Keratinocyte (primary cell): ENCODE measurements around the gene CLCA1.

ENCODE experiments used
- EZH2 ChIP-seq: IDR thresholded peaks from one replicate; pipeline ENCODE4 v1.6.1; 2012; ENCODE audit warnings: inconsistent platforms, mild to moderate bottlenecking, low read length, moderate library complexity
- TF ChIP-seq, protein P1 (sequence below), 3 experiments: IDR thresholded peaks in 1 of 3; conservative IDR thresholded peaks in 1 of 3; optimal IDR thresholded peaks in 1 of 3; 2 replicates in 2 of 3; 3 replicates in 1 of 3; pipeline versions ENCODE3 to v1.5.1; 2011; ENCODE audit warnings: low read length in 3 of 3, mild to moderate bottlenecking in 3 of 3, moderate library complexity in 2 of 3, control low read depth in 1 of 3, inconsistent platforms in 1 of 3; ENCODE audit not compliant: insufficient read depth in 2 of 3; ENCODE audit errors: extremely low read depth in 1 of 3

DNA sequence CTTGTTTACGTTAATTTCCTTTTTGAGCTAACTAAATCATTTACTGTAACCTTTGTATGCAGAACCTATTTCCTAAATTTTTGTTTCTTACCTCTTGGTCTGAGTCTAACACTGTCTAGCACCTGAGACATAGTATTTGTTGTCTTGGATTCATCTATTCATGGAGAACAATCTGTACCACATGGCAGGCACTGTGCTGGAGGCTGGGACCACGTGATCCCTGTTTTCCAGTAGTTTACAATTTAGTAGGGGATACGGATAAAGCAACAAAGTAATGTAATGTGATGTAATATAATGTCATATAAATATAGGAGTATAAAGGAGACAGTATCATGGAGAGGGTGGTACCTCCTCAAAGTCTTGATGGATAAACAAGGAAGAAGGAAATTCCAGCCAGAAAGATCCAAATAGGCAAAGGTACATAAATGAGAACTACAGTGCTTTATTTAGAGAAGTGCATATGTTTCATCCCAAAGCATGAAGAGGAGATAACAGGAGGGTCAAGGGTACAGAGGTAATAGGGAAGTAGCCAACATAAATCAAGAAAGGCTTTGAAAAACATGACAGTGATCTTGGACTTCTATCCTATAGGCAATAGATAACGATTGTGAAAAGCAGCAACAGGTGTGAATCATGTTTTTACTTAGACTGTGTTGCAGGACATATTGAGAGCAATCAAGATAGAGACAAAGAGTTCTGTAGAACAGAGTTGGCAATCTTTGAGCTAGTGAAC lies 52.2 kb downstream of the CLCA1 start:
- TF ChIP-seq, protein P1, sequence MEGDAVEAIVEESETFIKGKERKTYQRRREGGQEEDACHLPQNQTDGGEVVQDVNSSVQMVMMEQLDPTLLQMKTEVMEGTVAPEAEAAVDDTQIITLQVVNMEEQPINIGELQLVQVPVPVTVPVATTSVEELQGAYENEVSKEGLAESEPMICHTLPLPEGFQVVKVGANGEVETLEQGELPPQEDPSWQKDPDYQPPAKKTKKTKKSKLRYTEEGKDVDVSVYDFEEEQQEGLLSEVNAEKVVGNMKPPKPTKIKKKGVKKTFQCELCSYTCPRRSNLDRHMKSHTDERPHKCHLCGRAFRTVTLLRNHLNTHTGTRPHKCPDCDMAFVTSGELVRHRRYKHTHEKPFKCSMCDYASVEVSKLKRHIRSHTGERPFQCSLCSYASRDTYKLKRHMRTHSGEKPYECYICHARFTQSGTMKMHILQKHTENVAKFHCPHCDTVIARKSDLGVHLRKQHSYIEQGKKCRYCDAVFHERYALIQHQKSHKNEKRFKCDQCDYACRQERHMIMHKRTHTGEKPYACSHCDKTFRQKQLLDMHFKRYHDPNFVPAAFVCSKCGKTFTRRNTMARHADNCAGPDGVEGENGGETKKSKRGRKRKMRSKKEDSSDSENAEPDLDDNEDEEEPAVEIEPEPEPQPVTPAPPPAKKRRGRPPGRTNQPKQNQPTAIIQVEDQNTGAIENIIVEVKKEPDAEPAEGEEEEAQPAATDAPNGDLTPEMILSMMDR (optimal IDR thresholded peaks at IDR 0.05 in 1 of 3, IDR thresholded peaks at IDR 0.05 in 1 of 3, conservative IDR thresholded peaks at IDR 0.05 in 1 of 3; ENCODE audit: extremely low read depth in 1 of 3, insufficient read depth in 2 of 3, low read length in 3 of 3), result no peak
- no peak for TF ChIP-seq EZH2
